Fibroblast of skin of left biceps (primary cell): ENCODE measurements around the gene UROS.

Experiments used
- DNase-seq, 2 experiments: peaks; one replicate each; pipeline ENCODE4 v3.0.0-alpha.2; 2013; ENCODE audit warnings: low read depth in 2 of 2

Gene UROS

GRCh38 chr10:125762692-125763648 lies 60.1 kb downstream of the UROS start:
- DNase-seq: no peak

GRCh38 chr10:125761961-125762360 lies 61.1 kb downstream of the UROS start:
- no peak for DNase-seq

DNA sequence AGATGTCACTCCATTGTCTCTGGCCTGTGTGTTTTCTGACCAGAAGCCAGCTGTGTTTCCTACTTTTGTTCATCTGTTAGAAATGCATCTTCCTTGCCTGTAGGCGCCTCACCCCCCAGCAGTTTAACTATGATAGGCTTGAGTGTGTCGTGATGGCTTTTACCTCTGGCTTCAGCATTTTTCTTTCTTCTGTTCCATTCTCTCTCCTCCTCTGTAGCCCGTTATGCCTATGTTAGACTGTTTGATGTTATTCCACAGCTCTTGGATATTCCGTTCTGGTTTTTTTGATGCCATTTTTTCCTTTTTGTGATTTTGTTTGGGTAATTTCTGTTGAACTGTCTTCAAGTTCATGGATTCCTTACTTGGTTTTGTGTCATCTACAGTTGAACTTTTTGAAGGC lies 65.3 kb downstream of the UROS start:
- DNase-seq: no peak

GRCh38 chr10:125756853-125757487 lies 66.1 kb downstream of the UROS start:
- no peak for DNase-seq

DNA sequence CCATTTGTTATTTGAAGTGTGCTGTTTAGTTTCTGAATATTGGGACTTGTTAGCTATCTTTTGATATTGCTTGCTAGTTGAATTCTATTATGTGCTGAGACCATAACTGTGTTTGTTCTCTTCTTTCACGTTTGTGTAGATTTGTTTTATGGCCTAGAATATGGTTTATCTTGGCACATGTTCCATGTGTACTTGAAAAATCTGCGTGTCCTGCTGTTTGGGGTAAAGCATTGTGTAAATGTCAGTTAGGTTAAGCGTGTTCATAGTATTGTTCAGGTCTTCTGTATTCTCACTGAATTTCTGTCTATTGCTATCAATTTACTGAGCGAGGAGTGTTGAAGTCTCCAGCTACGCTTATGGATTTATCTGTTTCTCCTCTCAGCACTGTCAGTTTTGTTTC lies 66.9 kb downstream of the UROS start:
- DNase-seq: no peak

DNA sequence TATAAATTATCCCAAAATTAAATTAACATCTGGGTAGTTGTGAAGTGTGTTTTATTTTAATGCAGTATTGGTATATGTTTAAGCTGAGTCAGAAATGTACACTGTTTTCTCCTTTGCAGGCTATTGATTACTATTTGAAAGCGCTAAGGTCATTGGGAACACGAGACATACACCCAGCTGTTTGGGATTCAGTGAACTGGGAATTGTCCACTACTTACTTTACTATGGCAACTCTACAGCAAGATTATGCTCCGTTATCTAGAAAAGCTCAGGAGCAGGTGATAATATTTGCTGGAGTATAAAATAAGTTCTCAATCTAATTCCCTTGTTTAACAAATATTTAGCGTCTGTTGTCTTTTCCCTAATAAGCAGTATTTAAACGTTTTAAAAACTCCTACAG lies 75.6 kb downstream of the UROS start:
- no peak for DNase-seq

DNA sequence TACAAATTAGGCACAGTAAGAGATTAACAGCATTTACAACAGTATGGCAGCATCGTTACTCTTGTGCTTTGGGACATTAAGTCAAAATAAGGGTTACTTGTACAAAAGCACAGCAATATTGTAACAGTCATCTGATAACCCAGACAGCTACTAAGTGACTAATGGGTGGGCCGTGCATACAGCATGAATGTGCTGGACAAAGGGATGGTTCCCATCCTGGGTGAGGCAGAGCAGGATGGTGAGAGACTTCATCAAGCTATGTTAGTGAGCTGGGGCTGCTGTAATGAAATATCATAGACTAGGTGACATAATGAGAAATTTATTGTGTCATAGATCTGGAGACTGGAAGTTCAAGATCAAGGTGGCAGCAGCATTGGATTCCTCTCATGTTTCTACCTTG lies 78.1 kb downstream of the UROS start:
- no peak for DNase-seq

GRCh38 chr10:125742465-125742864 lies 80.6 kb downstream of the UROS start:
- no peak for DNase-seq

DNA sequence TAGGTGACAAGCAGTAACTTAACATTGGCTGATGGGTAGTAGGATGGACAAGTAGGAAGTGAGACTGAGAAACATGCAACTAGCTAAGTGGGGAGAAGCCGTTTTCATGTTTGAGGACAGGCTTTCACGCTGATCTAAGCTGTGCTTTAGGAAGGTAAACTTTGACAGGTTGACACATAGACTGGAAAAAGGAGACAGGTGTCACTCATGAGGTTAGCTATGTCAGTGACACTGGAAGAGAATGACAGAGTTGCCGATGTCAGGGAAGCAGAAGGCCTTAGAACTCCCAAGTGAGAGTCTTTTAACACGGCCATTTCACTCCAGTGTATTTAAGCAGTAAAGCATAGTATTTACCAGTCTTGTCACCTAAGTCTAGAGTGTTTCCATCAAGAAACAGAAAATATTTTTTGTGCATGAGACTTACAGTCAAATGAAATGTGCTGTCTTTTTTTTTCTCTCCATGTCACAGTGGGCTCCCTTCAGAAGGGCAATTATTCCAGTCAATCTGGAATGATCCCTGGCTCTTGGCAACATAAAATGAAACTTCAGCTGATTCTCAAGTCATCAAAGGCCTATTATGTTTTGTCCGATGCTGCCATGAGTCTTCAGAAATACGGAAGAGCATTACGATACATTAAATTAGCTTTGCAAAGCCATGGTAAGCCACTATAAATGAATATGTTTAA lies 82.9 kb downstream of the UROS start:
- no peak for DNase-seq
